ENCODE measurements around the gene FAM180A.

Gene FAM180A

GRCh38 chr7:135681762-135682161 lies 66.9 kb downstream of the FAM180A start:
- Histone ChIP-seq H3K4me3 (ENCODE audit: low read depth, low read length) (no peak overlapping the region), H3K4me1 (ENCODE audit: control insufficient read depth, insufficient read depth, low read length) (peaks cover 8% of the 10 kb centered on the region; the same call in 1 of the 2 replicates), H3K36me3 (ENCODE audit: control insufficient read depth, insufficient read depth, low read length) (peaks cover 8% of the 10 kb centered on the region), H3K27me3 (ENCODE audit: control insufficient read depth, insufficient read depth, low read length) (no peaks in the 10 kb centered on the region), H3K9ac (ENCODE audit: low read length) (no peak overlapping the region), H3K9me3 (ENCODE audit: control insufficient read depth, insufficient read depth, low read depth, low read length) (no peaks in the 10 kb centered on the region), H3K27ac (ENCODE audit: low read depth, low read length) (no peak overlapping the region)

Measured in HUES6 (cell line).